SK-N-SH (cell line): ENCODE results near the gene REV1.

Source experiments
- JUND ChIP-seq: IDR thresholded peaks from 2 replicates; pipeline ENCODE4 v1.4.0; 2012
- NFIC ChIP-seq: IDR thresholded peaks from 2 replicates; pipeline ENCODE4 v1.4.0; 2012; ENCODE audit warnings: borderline replicate concordance
- POLR2AphosphoS5 ChIP-seq: IDR thresholded peaks from 2 replicates; pipeline ENCODE4 v1.6.1; 2012; ENCODE audit warnings: low read depth, low read length
- RCOR1 ChIP-seq: fragments of 150-350 bp; IDR thresholded peaks from 2 replicates; pipeline ENCODE4 v1.6.1; 2017; ENCODE audit warnings: antibody characterized with exemption, low read length
- SIN3A ChIP-seq: IDR thresholded peaks from 2 replicates; pipeline ENCODE4 v1.6.1; 2012; ENCODE audit warnings: low read depth, mild to moderate bottlenecking, low read length, moderate library complexity, borderline replicate concordance
- TF ChIP-seq, protein P1 (sequence below): fragments of 200-600 bp; sonication (generic); IDR thresholded peaks from 2 replicates; pipeline ENCODE4 v1.6.1; 2017; ENCODE audit warnings: antibody characterized with exemption, mild to moderate bottlenecking, moderate library complexity

DNA sequence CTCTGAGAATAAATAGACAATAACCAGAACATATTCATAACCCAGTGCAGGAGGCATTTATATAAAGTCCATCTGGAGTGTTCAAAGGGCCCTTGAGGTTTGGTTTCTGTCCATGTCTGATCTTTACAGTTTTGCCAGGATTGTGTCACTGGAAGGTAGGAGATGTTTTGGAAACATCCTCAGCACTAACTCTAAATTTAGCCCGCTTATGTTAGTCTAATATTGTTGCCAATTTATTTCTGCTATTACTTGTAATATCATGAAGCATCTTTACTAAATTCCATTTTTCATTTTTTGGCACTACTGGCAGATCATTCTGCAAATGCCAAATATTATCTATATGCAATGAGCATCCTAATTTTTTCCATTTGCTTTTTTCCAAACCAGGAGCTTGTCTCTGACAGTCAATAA is 22.4 kb upstream of the REV1 start:
- TF ChIP-seq RCOR1 (no peak), POLR2AphosphoS5 (no peak), NFIC (no peak), SIN3A (no peak), JUND (no peak)
- TF ChIP-seq, protein P1, sequence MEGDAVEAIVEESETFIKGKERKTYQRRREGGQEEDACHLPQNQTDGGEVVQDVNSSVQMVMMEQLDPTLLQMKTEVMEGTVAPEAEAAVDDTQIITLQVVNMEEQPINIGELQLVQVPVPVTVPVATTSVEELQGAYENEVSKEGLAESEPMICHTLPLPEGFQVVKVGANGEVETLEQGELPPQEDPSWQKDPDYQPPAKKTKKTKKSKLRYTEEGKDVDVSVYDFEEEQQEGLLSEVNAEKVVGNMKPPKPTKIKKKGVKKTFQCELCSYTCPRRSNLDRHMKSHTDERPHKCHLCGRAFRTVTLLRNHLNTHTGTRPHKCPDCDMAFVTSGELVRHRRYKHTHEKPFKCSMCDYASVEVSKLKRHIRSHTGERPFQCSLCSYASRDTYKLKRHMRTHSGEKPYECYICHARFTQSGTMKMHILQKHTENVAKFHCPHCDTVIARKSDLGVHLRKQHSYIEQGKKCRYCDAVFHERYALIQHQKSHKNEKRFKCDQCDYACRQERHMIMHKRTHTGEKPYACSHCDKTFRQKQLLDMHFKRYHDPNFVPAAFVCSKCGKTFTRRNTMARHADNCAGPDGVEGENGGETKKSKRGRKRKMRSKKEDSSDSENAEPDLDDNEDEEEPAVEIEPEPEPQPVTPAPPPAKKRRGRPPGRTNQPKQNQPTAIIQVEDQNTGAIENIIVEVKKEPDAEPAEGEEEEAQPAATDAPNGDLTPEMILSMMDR, result no peak
